IMR-90 (cell line): ENCODE measurements around the gene P2RY2.

Experiments
- BHLHE40 ChIP-seq: fragments of 150-350 bp; IDR thresholded peaks from 2 replicates; pipeline ENCODE4 v1.6.1; 2016; ENCODE audit warnings: mild to moderate bottlenecking, low read depth, low read length
- CHD1 ChIP-seq: IDR thresholded peaks from 2 replicates; pipeline ENCODE4 v1.6.1; 2012; ENCODE audit warnings: low read depth, low read length, improper control_type of control experiment
- MAZ ChIP-seq: IDR thresholded peaks from 2 replicates; pipeline ENCODE4 v1.6.1; 2012; ENCODE audit warnings: low read depth, mild to moderate bottlenecking, low read length, improper control_type of control experiment, moderate library complexity, borderline replicate concordance
- POLR2A ChIP-seq: IDR thresholded peaks from 2 replicates; pipeline ENCODE4 v1.6.1; 2012; ENCODE audit warnings: mild to moderate bottlenecking, low read depth, low read length
- RAD21 ChIP-seq: IDR thresholded peaks from 2 replicates; pipeline ENCODE4 v1.6.1; 2012; ENCODE audit warnings: low read length, improper control_type of control experiment
- RFX5 ChIP-seq: IDR thresholded peaks from 2 replicates; pipeline ENCODE4 v1.8.0; 2012; ENCODE audit warnings: low read depth, mild to moderate bottlenecking, low read length, moderate library complexity
- SMC3 ChIP-seq: fragments of 150-350 bp; IDR thresholded peaks from 2 replicates; pipeline ENCODE4 v1.6.1; 2016; ENCODE audit warnings: low read depth, mild to moderate bottlenecking, antibody characterized with exemption, low read length, moderate library complexity
- TF ChIP-seq, protein P1 (sequence below): conservative IDR thresholded peaks from 2 replicates; pipeline ENCODE4 v1.5.1; 2012; ENCODE audit warnings: mild to moderate bottlenecking, low read depth, low read length, improper control_type of control experiment

DNA sequence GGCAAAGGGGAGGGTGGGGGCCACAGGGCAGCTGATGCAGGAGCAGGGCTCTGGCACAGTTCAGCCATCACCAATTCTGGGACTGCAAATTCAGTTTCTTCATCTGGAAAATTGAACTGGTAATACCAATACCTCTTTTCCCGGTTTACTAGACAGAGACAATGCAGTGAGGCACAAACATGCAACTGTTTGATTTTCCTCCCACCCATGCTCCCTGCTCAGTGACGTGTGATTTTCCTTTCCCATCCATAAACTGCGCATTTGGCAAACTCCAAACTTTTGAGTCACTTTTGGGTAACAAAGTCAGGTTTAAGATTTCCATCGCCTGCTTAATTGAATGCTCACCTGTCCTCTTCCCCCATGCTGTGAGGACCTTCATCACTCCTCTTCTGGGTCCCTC lies 23.2 kb downstream of the P2RY2 start:
- TF ChIP-seq, protein P1, sequence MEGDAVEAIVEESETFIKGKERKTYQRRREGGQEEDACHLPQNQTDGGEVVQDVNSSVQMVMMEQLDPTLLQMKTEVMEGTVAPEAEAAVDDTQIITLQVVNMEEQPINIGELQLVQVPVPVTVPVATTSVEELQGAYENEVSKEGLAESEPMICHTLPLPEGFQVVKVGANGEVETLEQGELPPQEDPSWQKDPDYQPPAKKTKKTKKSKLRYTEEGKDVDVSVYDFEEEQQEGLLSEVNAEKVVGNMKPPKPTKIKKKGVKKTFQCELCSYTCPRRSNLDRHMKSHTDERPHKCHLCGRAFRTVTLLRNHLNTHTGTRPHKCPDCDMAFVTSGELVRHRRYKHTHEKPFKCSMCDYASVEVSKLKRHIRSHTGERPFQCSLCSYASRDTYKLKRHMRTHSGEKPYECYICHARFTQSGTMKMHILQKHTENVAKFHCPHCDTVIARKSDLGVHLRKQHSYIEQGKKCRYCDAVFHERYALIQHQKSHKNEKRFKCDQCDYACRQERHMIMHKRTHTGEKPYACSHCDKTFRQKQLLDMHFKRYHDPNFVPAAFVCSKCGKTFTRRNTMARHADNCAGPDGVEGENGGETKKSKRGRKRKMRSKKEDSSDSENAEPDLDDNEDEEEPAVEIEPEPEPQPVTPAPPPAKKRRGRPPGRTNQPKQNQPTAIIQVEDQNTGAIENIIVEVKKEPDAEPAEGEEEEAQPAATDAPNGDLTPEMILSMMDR, result no peak
- TF ChIP-seq BHLHE40, result no peak
- TF ChIP-seq POLR2A, result no peak
- no peak for TF ChIP-seq SMC3
- no peak for TF ChIP-seq CHD1
- TF ChIP-seq MAZ, result no peak
- TF ChIP-seq RAD21, result no peak
- no peak for TF ChIP-seq RFX5
